NCI-H524 treated with DMSO at 0.1 percent for 48 hours (cell line): ENCODE data around the gene ATG10.
"Not testable (repeated sequence)": the region's sequence is repeated elsewhere in the genome, so short reads cannot be mapped to it uniquely, and the experiment has no call there.

Source experiments
- DNase-seq: peaks from one replicate; lab custom pipeline; 2025; lab: John Stamatoyannopoulos, UW

The ATG10 gene

GRCh38 chr5:82225525-82226172 is 253.8 kb downstream of the ATG10 start:
- no peak for DNase-seq

GRCh38 chr5:82234885-82235284 is 263.1 kb downstream of the ATG10 start:
- DNase-seq, result no peak

- no peak for DNase-seq
These were observed 272.3 kb downstream of the ATG10 start for GRCh38 chr5:82244151-82244550.

GRCh38 chr5:82244854-82245635 is 273.2 kb downstream of the ATG10 start:
- no peak for DNase-seq

- DNase-seq, result no peak
These were observed 275.2 kb downstream of the ATG10 start for GRCh38 chr5:82246960-82247574.

- no peak for DNase-seq
These were observed 280.9 kb downstream of the ATG10 start for GRCh38 chr5:82252744-82253143.

GRCh38 chr5:82255844-82256243 is 284.0 kb downstream of the ATG10 start:
- no peak for DNase-seq

GRCh38 chr5:82257247-82257646 is 285.4 kb downstream of the ATG10 start:
- no peak for DNase-seq

- DNase-seq, result no peak
These were observed 285.9 kb downstream of the ATG10 start for GRCh38 chr5:82257729-82258128.

- DNase-seq, result peak; percentile 27
These were observed 287.5 kb downstream of the ATG10 start for GRCh38 chr5:82259172-82259800.

- DNase-seq, result no peak
These were observed 293.2 kb downstream of the ATG10 start for GRCh38 chr5:82265047-82265446.

- not testable (repeated sequence) for DNase-seq
These were observed 295.6 kb downstream of the ATG10 start for GRCh38 chr5:82267297-82267933.

- DNase-seq, result not testable (repeated sequence)
These were observed 297.5 kb downstream of the ATG10 start for GRCh38 chr5:82269363-82269762.

GRCh38 chr5:82272571-82273356 is 300.9 kb downstream of the ATG10 start:
- DNase-seq, result not testable (repeated sequence)

- not testable (repeated sequence) for DNase-seq
These were observed 301.6 kb downstream of the ATG10 start for GRCh38 chr5:82273426-82273825.

- DNase-seq, result no peak
These were observed 302.8 kb downstream of the ATG10 start for GRCh38 chr5:82274343-82275211.

- DNase-seq, result no peak
These were observed 303.4 kb downstream of the ATG10 start for GRCh38 chr5:82275216-82275664.

GRCh38 chr5:82276800-82277612 is 305.2 kb downstream of the ATG10 start:
- no peak for DNase-seq

GRCh38 chr5:82277613-82277986 is 305.8 kb downstream of the ATG10 start:
- no peak for DNase-seq
